Measurements from ENCODE around the gene GATAD2A. TPM values are rescaled to one million over a fixed set of nuclear protein-coding genes. Genes with fewer than 3 reads are reported as not detected.
A peak's percentile ranks its signal among the peaks of the same experiment; 100 is the strongest.

GATAD2A gene
- total and polyA plus RNA-seq, 9 of the 15 experiments (the other 6 are each of a cell fraction or from before 2014, with no cell fraction given), result 2.4 to 226 (median 44.2) TPM

GRCh38 chr19:19461671-19462622 lies 56.5 kb downstream of the GATAD2A start:
- H3K4me1 ChIP-seq (replicated peaks in 1 of 2; ENCODE audit: control insufficient read depth in 2 of 2, insufficient read depth in 2 of 2, low read length in 2 of 2), result peaks cover 32 to 59% of the 10 kb centered on the region in 2 experiments
- peaks cover 37% of the 10 kb centered on the region for H4K20me1 ChIP-seq (replicated peaks; ENCODE audit: control insufficient read depth, insufficient read depth, low read length)
- H3K4me2 ChIP-seq (ENCODE audit: insufficient read depth, low read length), result peak overlapping the region; percentile 1; the same call in 1 of the 2 replicates
- no TSS peak for BruUV-seq (replicated peaks)
- CTCF ChIA-PET (ENCODE audit: low intra/inter-chr PET ratio), result no interaction called here
- FAIRE-seq (no peak), ATAC-seq (peak; percentile 67), DNase-seq (ENCODE audit: extremely low read depth in 1 of 4, low spot score in 3 of 4) (peak; percentile 38 to 81 (median 71))
- intact Hi-C loops (cut with micrococcal nuclease), result no loop called here
- H2AFZ ChIP-seq (ENCODE audit: low read depth, low read length), result no peak overlapping the region
- no peaks in the 10 kb centered on the region for H3K27me3 ChIP-seq (ENCODE audit: control insufficient read depth in 2 of 2, insufficient read depth in 2 of 2, low read length in 2 of 2)
- peaks cover 74% of the 10 kb centered on the region for H3K36me3 ChIP-seq (ENCODE audit: control insufficient read depth, insufficient read depth, low read length)
- in situ Hi-C loops (cut with MboI), result no loop called here
- H3K79me2 ChIP-seq (ENCODE audit: control insufficient read depth, insufficient read depth, low read length), result peaks cover 99% of the 10 kb centered on the region
- H3K9me3 ChIP-seq (replicated peaks; ENCODE audit: control insufficient read depth, insufficient read depth, low read depth, low read length), result peaks cover 6% of the 10 kb centered on the region; the same call in 1 of the 2 replicates
- WGBS (ENCODE audit: insufficient coverage, low coverage, missing lambda C conversion rate), result 70% methylated on average over 23 of the region's 27 CpGs
- POLR2A ChIA-PET, result no interaction called here
- H3K4me3 ChIP-seq, result no peak overlapping the region
- H3K27ac ChIP-seq (ENCODE audit: extremely low read depth, low read depth, low read length), result peak overlapping the region; percentile 37; the same call in 2 of the 3 replicates
- H3K9ac ChIP-seq (ENCODE audit: insufficient read depth in 1 of 2, low read depth in 2 of 2, low read length in 2 of 2), result peak overlapping the region; percentile 20 to 88; a peak in 3 of 4 replicates
- H3K9me1 ChIP-seq (ENCODE audit: control insufficient read depth, insufficient read depth, low read length), result peaks cover 8% of the 10 kb centered on the region
- TF ChIP-seq ZNF165 (CRISPR knock-in tag; IDR thresholded peaks at IDR 0.05; ENCODE audit: borderline replicate concordance) (no peak), DIDO1 (tag; IDR thresholded peaks at IDR 0.05; ENCODE audit: low read depth) (no peak), L3MBTL2 (IDR thresholded peaks at IDR 0.05) (no peak), SIX5 (IDR thresholded peaks at IDR 0.05; ENCODE audit: borderline replicate concordance in 1 of 2, insufficient read depth in 1 of 2, low read depth in 1 of 2, low read length in 2 of 2) (no peak), NFIC (IDR thresholded peaks at IDR 0.05) (peak; percentile 62), EP300 (IDR thresholded peaks at IDR 0.05; ENCODE audit: low read length) (no peak), ZNF431 (CRISPR knock-in tag; IDR thresholded peaks at IDR 0.05) (no peak), ZNF280B (CRISPR knock-in tag; IDR thresholded peaks at IDR 0.05) (no peak), SNIP1 (IDR thresholded peaks at IDR 0.05; ENCODE audit: low read depth) (no peak), SIN3A (IDR thresholded peaks at IDR 0.05; ENCODE audit: borderline replicate concordance in 2 of 2, control insufficient read depth in 1 of 2, low read depth in 2 of 2, low read length in 2 of 2) (peak in 1 of 2 experiments; percentile 43; a peak in 1 of 4 replicates), ETV6 (IDR thresholded peaks at IDR 0.05; ENCODE audit: borderline replicate concordance in 1 of 2, low read depth in 2 of 2, low read length in 1 of 2) (no peak), ETV6 (CRISPR knock-in tag; IDR thresholded peaks at IDR 0.05; ENCODE audit: borderline replicate concordance) (no peak), VEZF1 (CRISPR knock-in tag; IDR thresholded peaks at IDR 0.05) (peak; percentile 34; the same call in 1 of the 2 replicates), HDGF (IDR thresholded peaks at IDR 0.05) (no peak), RBM15 (IDR thresholded peaks at IDR 0.05; ENCODE audit: insufficient read depth, low read length) (no peak)
- TF ChIP-seq, protein P1, sequence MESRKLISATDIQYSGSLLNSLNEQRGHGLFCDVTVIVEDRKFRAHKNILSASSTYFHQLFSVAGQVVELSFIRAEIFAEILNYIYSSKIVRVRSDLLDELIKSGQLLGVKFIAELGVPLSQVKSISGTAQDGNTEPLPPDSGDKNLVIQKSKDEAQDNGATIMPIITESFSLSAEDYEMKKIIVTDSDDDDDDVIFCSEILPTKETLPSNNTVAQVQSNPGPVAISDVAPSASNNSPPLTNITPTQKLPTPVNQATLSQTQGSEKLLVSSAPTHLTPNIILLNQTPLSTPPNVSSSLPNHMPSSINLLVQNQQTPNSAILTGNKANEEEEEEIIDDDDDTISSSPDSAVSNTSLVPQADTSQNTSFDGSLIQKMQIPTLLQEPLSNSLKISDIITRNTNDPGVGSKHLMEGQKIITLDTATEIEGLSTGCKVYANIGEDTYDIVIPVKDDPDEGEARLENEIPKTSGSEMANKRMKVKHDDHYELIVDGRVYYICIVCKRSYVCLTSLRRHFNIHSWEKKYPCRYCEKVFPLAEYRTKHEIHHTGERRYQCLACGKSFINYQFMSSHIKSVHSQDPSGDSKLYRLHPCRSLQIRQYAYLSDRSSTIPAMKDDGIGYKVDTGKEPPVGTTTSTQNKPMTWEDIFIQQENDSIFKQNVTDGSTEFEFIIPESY (CRISPR knock-in tag; IDR thresholded peaks at IDR 0.05), result peak; percentile 76
